ENCODE results near the gene BDKRB2.
"Not testable (repeated sequence)": the region's sequence is repeated elsewhere in the genome, so short reads cannot be mapped to it uniquely, and the experiment has no call there.

Gene BDKRB2

GRCh38 chr14:96221841-96222240, 17.2 kb downstream of the BDKRB2 start:
- in situ Hi-C loops (cut with HindIII; ENCODE audit: low sequenced_read_pairs), result loop anchor here (10.0 kb wide), 1 partner anchor 77 kb away; no protein-coding TSS in a partner anchor

- in situ Hi-C loops (cut with HindIII; ENCODE audit: low sequenced_read_pairs), result loop anchor here (10.0 kb wide), 1 partner anchor 80 kb away; no protein-coding TSS in a partner anchor
Measured at GRCh38 chr14:96224480-96225096, 19.9 kb downstream of the BDKRB2 start.

GRCh38 chr14:96225213-96225612, 20.6 kb downstream of the BDKRB2 start:
- in situ Hi-C loops (cut with HindIII; ENCODE audit: low sequenced_read_pairs), result loop anchor here (10.0 kb wide), 1 partner anchor 80 kb away; no protein-coding TSS in a partner anchor

- in situ Hi-C loops (cut with HindIII; ENCODE audit: low sequenced_read_pairs), result loop anchor here (10.0 kb wide), 1 partner anchor 81 kb away; no protein-coding TSS in a partner anchor
Measured at GRCh38 chr14:96225745-96226151, 21.1 kb downstream of the BDKRB2 start.

GRCh38 chr14:96227428-96227827, 22.8 kb downstream of the BDKRB2 start:
- in situ Hi-C loops (cut with HindIII; ENCODE audit: low sequenced_read_pairs), result loop anchor here (10.0 kb wide), 1 partner anchor 83 kb away; no protein-coding TSS in a partner anchor

GRCh38 chr14:96229315-96229714, 24.7 kb downstream of the BDKRB2 start:
- in situ Hi-C loops (cut with HindIII; ENCODE audit: low sequenced_read_pairs), result loop anchor here (10.0 kb wide), 1 partner anchor 85 kb away; no protein-coding TSS in a partner anchor

GRCh38 chr14:96231056-96231455, 26.4 kb downstream of the BDKRB2 start:
- in situ Hi-C loops (cut with HindIII; ENCODE audit: low sequenced_read_pairs), result no loop called here

GRCh38 chr14:96231526-96232130, 27.0 kb downstream of the BDKRB2 start:
- in situ Hi-C loops (cut with HindIII; ENCODE audit: low sequenced_read_pairs), result no loop called here

GRCh38 chr14:96232506-96232905, 27.9 kb downstream of the BDKRB2 start:
- in situ Hi-C loops (cut with HindIII; ENCODE audit: low sequenced_read_pairs), result no loop called here

GRCh38 chr14:96233661-96234060, 29.0 kb downstream of the BDKRB2 start:
- in situ Hi-C loops (cut with HindIII; ENCODE audit: low sequenced_read_pairs), result no loop called here

- in situ Hi-C loops (cut with HindIII; ENCODE audit: low sequenced_read_pairs), result no loop called here
Measured at GRCh38 chr14:96235426-96235825, 30.8 kb downstream of the BDKRB2 start.

GRCh38 chr14:96237641-96238040, 33.0 kb downstream of the BDKRB2 start:
- in situ Hi-C loops (cut with HindIII; ENCODE audit: low sequenced_read_pairs), result no loop called here

GRCh38 chr14:96238676-96239265, 34.1 kb downstream of the BDKRB2 start:
- in situ Hi-C loops (cut with HindIII; ENCODE audit: low sequenced_read_pairs), result no loop called here

- in situ Hi-C loops (cut with HindIII; ENCODE audit: low sequenced_read_pairs), result no loop called here
Measured at GRCh38 chr14:96239711-96240141, 35.1 kb downstream of the BDKRB2 start.

GRCh38 chr14:96240641-96241040, 36.0 kb downstream of the BDKRB2 start:
- in situ Hi-C loops (cut with HindIII; ENCODE audit: low sequenced_read_pairs), result no loop called here

GRCh38 chr14:96242126-96242525, 37.5 kb downstream of the BDKRB2 start:
- in situ Hi-C loops (cut with HindIII; ENCODE audit: low sequenced_read_pairs), result no loop called here

- in situ Hi-C loops (cut with HindIII; ENCODE audit: low sequenced_read_pairs), result no loop called here
Measured at GRCh38 chr14:96243785-96244184, 39.1 kb downstream of the BDKRB2 start.

GRCh38 chr14:96245074-96245473, 40.4 kb downstream of the BDKRB2 start:
- in situ Hi-C loops (cut with HindIII; ENCODE audit: low sequenced_read_pairs), result not testable (repeated sequence)

- in situ Hi-C loops (cut with HindIII; ENCODE audit: low sequenced_read_pairs), result no loop called here
Measured at GRCh38 chr14:96245710-96246538, 41.3 kb downstream of the BDKRB2 start.

GRCh38 chr14:96246539-96246847, 41.9 kb downstream of the BDKRB2 start:
- in situ Hi-C loops (cut with HindIII; ENCODE audit: low sequenced_read_pairs), result no loop called here

- in situ Hi-C loops (cut with HindIII; ENCODE audit: low sequenced_read_pairs), result no loop called here
Measured at GRCh38 chr14:96247031-96247430, 42.4 kb downstream of the BDKRB2 start.

All from DLD1 (cell line).